Neutrophil (primary cell): Measurements from ENCODE around the gene GJD4.

ENCODE experiments used
- H3K27ac ChIP-seq: fragments of 200-600 bp; sonication (generic); 2 replicates; pipeline ENCODE4 v1.5.1; 2016; ENCODE audit warnings: mild to moderate bottlenecking, moderate library complexity
- H3K27me3 ChIP-seq: fragments of 200-600 bp; sonication (generic); 2 replicates; pipeline ENCODE4 v1.6.0; 2016; ENCODE audit warnings: mild to moderate bottlenecking
- H3K36me3 ChIP-seq: fragments of 200-600 bp; sonication (generic); 2 replicates; pipeline ENCODE4 v1.5.1; 2017
- H3K4me1 ChIP-seq, 2 experiments: fragments of 200-600 bp in 1 of 2; sonication (generic) in 1 of 2; 1 replicate in 1 of 2; 2 replicates in 1 of 2; pipeline versions ENCODE4 v1.5.1 to v1.6.1; 2013 to 2016; ENCODE audit warnings: low read depth in 1 of 2, low read length in 1 of 2, mild to moderate bottlenecking in 1 of 2, moderate library complexity in 1 of 2; ENCODE audit not compliant: control insufficient read depth in 1 of 2, insufficient read depth in 1 of 2
- H3K4me3 ChIP-seq, 2 experiments: fragments of 200-600 bp in 1 of 2; sonication (generic) in 1 of 2; 1 replicate in 1 of 2; 2 replicates in 1 of 2; pipeline ENCODE4 v1.5.1; 2013 to 2016; ENCODE audit warnings: low read depth in 1 of 2, low read length in 1 of 2, mild to moderate bottlenecking in 1 of 2, moderate library complexity in 1 of 2
- H3K9me3 ChIP-seq: fragments of 200-600 bp; sonication (generic); 2 replicates; pipeline ENCODE4 v1.5.1; 2016
- CTCF ChIP-seq: fragments of 200-600 bp; sonication (generic); IDR thresholded peaks from 2 replicates; pipeline ENCODE4 v1.5.1; 2016; ENCODE audit warnings: antibody characterized with exemption

Gene GJD4

DNA sequence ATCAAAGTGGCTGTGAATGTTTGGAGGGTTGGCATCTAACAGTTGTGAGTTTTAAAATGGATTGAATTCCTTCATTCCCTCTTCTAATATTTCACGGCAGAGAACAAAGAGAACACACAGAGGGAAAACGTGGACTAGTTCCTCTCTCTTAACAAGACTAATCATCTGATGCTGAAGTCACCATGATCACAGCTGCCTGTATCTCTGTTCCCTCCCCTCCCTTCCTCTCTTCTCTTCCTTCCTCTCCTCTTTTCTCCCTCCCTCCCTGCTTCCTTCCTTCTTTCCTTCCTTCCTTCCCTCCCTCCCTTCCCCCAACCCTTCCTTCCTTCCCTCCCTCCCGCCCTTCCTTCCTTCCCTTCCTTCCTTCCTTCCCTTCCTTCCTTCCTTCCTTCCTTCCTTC, 10.0 kb upstream of the GJD4 start:
- no peaks in the 10 kb centered on the region for H3K9me3 ChIP-seq
- H3K36me3 ChIP-seq, result no peaks in the 10 kb centered on the region
- TF ChIP-seq CTCF, result no peak

DNA sequence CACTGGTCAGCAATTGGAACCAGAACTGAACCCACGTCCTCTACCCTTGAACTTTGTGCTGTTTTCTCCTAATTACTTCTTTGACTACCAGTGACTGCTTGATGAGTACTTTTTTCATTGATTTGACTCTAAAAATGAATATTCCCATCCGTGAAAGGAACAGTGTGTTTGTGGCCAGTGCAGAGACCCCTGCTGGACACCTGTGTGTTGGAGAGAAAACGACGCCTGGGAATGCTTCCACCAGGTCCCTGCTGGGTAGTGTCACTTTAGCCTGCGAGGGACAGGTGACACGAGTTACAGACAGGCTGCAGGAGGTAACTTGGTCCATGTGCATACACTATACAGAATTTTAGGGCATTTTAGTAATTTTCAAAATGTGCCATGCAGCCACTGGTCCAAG, 6.8 kb upstream of the GJD4 start:
- Histone ChIP-seq H3K27me3 (peaks cover 40% of the 10 kb centered on the region), H3K27ac (no peak overlapping the region), H3K4me3 (no peak overlapping the region), H3K36me3 (no peaks in the 10 kb centered on the region), H3K9me3 (no peaks in the 10 kb centered on the region), H3K4me1 (no peaks in the 10 kb centered on the region)
- TF ChIP-seq CTCF, result no peak

More for the DNA sequence above, 10.0 kb upstream of the GJD4 start:
- Histone ChIP-seq H3K4me3 (no peak overlapping the region), H3K4me1 (no peaks in the 10 kb centered on the region), H3K27me3 (peaks cover 14% of the 10 kb centered on the region), H3K27ac (no peak overlapping the region)

- Histone ChIP-seq H3K27ac (no peak overlapping the region), H3K9me3 (no peaks in the 10 kb centered on the region), H3K4me3 (no peak overlapping the region), H3K36me3 (no peaks in the 10 kb centered on the region), H3K4me1 (no peaks in the 10 kb centered on the region), H3K27me3 (peaks cover 58% of the 10 kb centered on the region)
- TF ChIP-seq CTCF, result no peak
Measured at GRCh38 chr10:35600193-35600592, 4.9 kb upstream of the GJD4 start.

DNA sequence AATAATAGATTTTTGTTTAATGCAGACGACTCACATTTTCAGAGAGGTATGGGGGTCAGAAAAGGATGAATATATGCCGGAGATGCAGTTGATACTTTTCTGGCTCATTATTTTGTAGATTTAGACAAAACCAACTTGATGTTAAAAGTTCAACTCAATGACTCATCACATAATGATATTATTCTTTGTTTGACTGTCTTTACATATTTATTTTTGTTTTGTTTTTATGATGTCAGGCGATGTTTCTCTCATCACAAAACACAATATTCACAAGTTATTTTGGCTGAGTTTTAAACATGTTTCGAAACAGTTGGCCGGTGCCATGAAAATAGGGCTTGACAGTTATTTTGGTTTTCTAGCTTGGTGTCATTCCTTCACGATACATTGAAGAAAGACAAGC, 1.3 kb downstream of the GJD4 start:
- H3K4me3 ChIP-seq, result no peak overlapping the region
- no peak for TF ChIP-seq CTCF
- H3K9me3 ChIP-seq, result no peaks in the 10 kb centered on the region
- H3K27ac ChIP-seq, result no peak overlapping the region
- H3K36me3 ChIP-seq, result no peaks in the 10 kb centered on the region
- peaks cover 86% of the 10 kb centered on the region for H3K27me3 ChIP-seq
- H3K4me1 ChIP-seq, result peaks cover 0 to 8% of the 10 kb centered on the region in 2 experiments

DNA sequence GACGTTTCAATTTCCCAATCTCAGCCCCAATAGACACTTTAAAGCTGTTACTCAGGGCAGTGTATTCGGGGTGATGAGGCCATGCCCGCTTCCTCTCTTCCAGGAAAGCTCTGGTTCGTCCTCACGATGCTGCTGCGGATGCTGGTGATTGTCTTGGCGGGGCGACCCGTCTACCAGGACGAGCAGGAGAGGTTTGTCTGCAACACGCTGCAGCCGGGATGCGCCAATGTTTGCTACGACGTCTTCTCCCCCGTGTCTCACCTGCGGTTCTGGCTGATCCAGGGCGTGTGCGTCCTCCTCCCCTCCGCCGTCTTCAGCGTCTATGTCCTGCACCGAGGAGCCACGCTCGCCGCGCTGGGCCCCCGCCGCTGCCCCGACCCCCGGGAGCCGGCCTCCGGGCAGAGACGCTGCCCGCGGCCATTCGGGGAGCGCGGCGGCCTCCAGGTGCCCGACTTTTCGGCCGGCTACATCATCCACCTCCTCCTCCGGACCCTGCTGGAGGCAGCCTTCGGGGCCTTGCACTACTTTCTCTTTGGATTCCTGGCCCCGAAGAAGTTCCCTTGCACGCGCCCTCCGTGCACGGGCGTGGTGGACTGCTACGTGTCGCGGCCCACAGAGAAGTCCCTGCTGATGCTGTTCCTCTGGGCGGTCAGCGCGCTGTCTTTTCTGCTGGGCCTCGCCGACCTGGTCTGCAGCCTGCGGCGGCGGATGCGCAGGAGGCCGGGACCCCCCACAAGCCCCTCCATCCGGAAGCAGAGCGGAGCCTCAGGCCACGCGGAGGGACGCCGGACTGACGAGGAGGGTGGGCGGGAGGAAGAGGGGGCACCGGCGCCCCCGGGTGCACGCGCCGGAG, 2.6 kb downstream of the GJD4 start:
- peaks cover 88% of the 10 kb centered on the region for H3K27me3 ChIP-seq
- no peak overlapping the region for H3K4me3 ChIP-seq
- H3K36me3 ChIP-seq, result no peaks in the 10 kb centered on the region
- no peak for TF ChIP-seq CTCF
- peaks cover 0 to 8% of the 10 kb centered on the region in 2 experiments for H3K4me1 ChIP-seq
- H3K9me3 ChIP-seq, result no peaks in the 10 kb centered on the region
- no peak overlapping the region for H3K27ac ChIP-seq
